ENCODE data around the gene ESRP2. TPM values are rescaled to one million over a fixed set of nuclear protein-coding genes. Genes with fewer than 3 reads are reported as not detected.

Gene ESRP2
- total RNA-seq, 1 donor from 2014 or later = 1.6 TPM

Other genes starting within 250 kb of the ESRP2 start
- gene DPEP2, start 236.6 kb downstream of the ESRP2 start, total RNA-seq = 3.3 and 8.9 TPM in 2 replicates
- gene DPEP2NB, start 220.2 kb downstream of the ESRP2 start, total RNA-seq = under 0.01 TPM in 1 of 2 replicates, not detected in the other
- gene DDX28, start 212.9 kb downstream of the ESRP2 start, total RNA-seq = 12.0 and 19.8 TPM in 2 replicates
- 13.7 and 17.7 TPM in 2 replicates for gene DUS2, start 212.8 kb downstream of the ESRP2 start, total RNA-seq
- gene NFATC3, start 150.8 kb downstream of the ESRP2 start, total RNA-seq = 13.1 and 18.5 TPM in 2 replicates
- gene PLA2G15, start 9.2 kb upstream of the ESRP2 start, total RNA-seq = 14.4 and 23.0 TPM in 2 replicates
- 10.5 and 10.9 TPM in 2 replicates for gene SLC7A6, start 28.4 kb upstream of the ESRP2 start, total RNA-seq
- gene SLC7A6OS, start 74.8 kb upstream of the ESRP2 start, total RNA-seq = 8.3 and 10.3 TPM in 2 replicates
- gene PRMT7, start 74.9 kb upstream of the ESRP2 start, total RNA-seq = 20.9 and 22.0 TPM in 2 replicates
- gene SMPD3, start 212.4 kb upstream of the ESRP2 start, total RNA-seq = under 0.01 TPM in 2 replicates

Measured in lung microvascular endothelial cell (primary cell).